Activated CD8-positive, alpha-beta memory T cell treated with anti-CD3 and anti-CD28 coated beads for 1 hour (primary cell): ENCODE measurements around the gene TNRC18.

Experiments used
- DNase-seq, 2 donors: peaks; one replicate each; pipeline ENCODE4 v3.0.0-alpha.2; 2020; ENCODE audit warnings: low read depth in 1 of 2; ENCODE audit errors: extremely low read depth in 1 of 2

TNRC18 gene

DNA sequence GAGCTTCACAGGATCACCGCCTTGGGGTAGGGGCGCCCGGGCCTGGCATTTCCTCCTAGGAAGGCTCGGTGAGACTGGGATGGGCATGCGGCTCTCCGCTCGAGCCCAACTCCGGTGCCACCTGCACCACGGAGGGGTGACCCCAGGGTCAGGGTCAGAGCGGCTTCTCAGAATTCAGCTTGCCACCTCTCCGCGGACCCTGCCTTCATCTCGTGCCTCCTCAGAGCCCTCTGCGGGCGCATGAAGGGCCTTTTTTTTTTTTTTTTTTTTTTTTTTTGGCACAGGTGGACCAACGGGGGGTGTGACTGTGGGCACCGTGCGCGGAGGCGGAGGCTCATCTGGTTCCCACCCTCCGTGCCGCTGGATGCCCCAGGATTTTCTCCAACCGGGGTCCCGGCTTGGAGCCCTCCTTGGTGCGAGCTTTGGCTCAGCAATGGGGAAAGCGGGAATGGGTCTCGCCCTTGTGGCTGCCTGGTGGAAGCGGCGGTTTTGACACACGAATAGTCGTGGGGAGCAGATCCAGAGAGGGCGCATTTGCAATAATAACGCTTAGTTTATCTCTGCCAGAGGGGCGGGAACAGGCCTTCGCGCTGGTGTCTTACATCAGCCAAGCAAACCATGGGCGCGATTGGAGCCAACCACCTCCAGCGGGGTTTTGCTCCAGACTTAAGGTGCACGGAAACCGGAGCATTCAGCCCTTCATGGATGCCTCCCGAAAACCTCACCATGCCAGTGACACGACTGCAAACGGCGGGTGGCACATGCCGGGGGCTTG lies 5.0 kb upstream of the TNRC18 start:
- DNase-seq = no peak

DNA sequence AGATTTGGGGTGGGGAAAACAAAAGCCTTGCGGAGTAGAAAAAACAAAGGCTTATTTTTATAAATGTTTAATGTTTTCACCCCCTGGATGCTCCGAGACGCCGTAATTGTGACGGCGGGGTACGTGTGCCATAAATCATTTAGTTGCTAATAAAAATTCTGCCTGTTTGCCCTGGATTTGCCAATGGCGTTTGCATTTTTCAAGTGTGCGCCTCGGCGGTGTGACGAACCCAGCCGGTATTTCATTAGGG lies 2.5 kb upstream of the TNRC18 start:
- DNase-seq = no peak

DNA sequence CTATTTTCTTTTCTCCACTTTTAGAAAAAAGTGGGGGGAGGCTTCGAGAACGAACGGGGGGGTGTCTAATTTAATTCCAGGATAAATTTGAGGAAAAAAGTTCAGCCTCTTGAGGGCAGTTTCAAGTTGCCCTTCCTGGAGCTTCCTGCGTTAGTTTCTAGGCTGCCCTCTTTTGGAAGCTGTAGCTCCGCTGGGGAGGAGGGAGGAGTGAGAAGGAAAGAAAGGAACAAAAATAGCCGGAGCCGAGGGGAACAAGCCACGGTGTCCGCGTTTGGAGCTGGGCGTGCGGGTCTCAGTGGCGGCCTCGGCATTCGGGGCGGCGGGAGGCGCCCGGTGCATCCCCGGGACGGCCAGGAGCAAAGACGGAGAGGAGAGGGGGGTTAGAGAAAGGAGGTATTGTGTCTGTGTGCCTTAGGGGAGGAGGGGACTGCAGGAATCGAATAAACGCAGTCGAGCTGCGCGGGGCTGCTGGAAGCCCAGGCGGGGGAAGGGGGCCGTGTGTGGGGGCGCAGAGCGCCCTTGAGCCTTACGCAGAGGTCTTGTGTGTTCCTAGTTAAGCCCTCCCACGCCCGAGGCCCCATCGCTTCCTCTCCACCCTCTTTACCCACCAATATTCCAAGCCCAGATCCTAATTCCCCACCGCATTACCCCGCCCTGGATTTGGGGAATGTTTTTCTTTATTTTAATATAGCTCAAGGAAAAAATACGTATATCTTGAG lies 2.0 kb upstream of the TNRC18 start:
- DNase-seq = no peak

DNA sequence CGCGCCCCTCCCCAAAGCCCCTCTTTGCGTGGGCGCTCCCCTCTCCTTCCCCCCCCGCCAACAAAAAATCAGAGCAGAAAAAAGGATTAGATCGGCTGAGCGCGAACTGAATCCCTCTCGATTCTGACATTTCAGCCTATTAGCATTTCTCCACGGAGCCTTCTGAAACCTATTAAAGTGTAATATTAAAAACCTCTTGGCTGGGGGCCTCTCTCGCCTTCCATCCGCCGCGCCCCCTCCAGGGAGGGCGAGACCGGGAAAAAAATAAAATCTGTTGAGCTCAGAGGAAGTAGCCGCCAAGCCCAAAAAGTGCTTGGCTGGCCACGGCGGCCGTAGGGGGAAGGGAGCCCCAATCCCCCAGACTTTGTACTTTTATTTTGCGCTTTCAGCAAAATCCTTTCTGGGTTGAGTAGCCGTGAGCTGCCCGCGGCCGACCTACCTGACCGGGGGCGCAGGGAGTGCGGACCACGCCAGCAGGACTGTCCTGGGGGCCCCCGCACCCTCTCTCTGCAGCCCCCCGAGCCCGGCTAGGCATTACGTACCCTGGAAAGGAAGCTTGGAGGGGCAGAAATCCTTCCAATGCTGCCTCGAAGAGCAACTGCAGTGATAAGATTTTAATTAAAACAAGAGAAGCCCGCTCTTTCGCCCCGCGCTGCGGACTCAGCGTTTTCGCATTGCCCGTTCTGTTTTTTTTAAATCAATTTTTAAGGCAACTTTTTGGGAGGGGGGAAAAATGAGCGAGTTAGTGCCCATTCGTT lies 1.3 kb upstream of the TNRC18 start:
- no peak for DNase-seq

DNA sequence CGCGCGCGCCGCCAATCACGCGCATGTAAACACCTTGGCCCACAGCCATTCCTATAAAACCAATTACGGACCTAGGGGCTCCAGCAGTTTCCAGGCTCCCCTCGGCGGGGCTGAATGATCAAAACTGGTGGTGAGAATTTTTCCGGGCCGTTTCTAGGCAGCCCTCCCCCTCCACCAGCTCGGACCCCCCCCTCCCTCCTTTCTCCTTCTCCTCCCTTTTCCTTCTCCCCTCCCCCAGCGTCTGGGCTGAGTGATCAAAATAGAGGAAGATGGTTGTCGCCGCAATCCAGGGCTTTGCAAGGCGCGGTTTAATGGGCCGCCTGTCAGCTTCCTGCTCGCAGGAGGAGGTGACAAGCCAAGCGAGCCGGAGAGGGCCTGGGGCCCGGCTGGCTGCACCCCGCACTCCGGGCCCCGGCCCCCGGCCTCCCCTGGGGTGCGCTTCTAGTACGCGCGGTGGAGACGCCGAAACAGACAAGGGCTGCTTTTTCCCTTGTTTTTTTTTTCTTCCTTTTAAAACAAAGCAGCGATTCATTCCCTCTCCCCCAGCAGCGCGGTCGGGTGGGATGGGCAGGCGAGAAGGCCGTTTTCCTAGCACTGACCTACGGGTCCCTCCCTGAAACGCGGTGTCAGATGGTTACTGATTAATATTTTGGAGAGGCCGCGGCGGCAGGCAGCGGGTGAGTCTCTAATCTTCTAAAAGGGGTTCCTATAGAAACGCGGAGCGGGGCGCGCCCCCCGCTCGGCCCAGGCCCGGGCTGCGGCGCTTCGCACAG lies 528 bp upstream of the TNRC18 start:
- no peak for DNase-seq

DNA sequence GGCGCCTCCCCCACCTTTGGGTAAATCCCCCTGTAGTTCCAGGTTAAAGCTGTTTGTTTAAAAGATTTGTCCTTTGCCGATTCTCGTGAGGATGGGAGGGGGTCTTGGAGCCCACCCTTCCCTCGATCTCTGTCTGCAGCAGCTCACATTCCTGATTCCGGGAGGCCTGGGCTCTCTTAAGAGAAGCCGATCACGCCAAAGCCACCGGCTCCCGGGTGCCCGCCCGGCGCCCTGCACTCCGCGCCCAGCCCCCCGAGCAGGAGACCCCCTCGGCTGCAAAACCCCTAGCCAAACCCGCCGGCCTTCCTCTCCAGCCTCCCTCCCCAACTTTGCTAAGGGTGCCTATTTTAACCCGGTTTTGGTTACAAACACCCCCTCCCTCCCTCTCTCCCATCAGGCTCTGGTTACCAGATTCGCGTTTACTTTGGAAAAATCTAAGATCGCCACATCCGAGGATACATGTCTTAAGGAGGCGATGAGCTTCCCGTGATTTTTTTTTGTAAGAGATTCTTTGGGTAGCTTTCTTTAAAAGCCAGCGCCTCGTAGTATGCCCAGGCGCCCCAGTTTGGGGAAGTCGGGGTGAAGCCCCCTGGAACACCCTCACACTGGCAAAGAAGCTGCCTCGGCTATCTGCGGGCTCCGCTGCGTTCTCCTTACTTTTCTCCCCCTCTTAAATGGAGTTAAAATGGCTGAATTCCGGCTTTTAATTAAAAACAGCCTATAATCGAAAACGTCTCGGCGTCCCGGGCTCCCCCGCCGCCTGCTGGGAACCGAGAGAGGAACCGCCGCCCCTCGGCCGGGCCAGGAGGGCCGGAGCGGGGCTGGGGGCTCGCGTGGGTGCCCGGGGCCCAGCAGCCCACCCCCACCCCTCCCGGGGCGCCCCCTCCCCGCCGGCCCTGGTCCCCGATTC lies 983 bp downstream of the TNRC18 start:
- no peak for DNase-seq

DNA sequence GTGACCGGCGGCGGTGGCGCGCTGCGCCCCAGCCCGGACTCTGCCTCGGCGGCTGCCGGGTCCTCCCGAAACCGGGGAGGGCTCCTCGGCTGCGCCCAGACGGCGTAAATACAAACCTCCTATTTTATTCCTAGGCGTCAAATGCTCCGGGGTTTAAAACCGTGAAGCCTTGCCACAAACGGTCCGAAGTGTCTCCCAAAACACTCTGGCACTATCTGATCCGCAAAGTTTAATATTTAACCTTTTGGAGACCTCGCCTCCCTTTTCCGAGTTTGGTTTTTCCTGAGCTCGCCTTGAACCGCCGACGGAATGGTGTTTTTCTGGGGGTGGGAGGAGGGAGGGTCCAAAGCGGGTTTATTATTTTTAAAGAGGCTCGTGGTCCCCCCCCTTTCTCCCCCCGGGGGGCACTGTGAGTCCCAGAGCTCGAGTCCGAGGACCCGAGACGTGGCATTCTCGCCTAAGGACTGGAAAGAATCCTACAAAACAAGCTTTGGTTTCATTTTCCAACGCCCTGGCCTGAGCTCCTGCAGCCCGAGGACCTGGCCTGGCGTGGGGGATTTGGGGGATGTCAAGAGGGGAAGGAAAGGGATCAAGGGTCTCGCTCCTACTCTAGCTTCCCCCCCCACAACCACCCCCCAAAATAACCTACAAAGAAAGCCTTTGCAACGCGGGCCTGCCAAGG lies 1.8 kb downstream of the TNRC18 start:
- DNase-seq = no peak

DNA sequence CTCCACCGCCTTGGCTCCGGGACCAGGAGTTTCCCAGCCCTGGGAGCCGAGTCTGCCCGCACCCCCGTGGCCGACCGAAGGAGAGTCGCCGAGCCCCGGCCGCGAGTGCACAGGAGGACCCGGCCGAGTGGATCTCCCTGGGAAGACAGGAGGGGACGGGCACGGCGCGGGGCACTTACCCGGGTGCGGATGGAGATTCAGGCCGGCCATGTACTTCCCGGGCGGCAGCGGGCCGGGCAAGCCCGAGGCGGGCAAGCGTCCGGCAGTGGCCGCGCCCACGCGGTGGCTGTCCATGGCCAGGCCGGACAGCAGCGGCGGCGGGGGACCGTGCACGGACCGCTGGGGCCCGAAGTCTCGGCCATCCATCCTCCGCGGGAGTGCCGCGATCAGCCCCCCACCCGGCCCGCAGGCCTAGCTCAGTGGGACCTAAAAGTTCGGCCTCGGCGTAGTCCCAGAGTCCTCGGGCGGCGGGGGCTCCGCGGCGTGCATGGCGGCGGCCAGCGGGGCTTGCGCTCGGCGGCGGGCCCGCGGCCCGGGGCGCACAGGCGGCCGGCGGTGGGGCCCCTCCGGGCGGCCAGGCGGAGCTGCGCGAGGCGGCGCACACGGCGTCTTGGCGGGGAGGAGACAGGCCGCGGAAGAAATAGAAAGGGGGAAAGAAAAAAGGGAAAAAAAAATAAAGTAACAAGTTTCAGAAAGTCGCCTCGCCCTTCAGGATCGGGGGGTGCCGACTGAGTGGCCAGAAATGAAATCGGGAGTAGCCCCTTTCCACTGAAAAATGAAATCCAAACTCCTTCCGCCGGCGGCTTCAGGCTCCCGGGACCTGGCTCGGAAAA lies 2.5 kb downstream of the TNRC18 start:
- DNase-seq = no peak

DNA sequence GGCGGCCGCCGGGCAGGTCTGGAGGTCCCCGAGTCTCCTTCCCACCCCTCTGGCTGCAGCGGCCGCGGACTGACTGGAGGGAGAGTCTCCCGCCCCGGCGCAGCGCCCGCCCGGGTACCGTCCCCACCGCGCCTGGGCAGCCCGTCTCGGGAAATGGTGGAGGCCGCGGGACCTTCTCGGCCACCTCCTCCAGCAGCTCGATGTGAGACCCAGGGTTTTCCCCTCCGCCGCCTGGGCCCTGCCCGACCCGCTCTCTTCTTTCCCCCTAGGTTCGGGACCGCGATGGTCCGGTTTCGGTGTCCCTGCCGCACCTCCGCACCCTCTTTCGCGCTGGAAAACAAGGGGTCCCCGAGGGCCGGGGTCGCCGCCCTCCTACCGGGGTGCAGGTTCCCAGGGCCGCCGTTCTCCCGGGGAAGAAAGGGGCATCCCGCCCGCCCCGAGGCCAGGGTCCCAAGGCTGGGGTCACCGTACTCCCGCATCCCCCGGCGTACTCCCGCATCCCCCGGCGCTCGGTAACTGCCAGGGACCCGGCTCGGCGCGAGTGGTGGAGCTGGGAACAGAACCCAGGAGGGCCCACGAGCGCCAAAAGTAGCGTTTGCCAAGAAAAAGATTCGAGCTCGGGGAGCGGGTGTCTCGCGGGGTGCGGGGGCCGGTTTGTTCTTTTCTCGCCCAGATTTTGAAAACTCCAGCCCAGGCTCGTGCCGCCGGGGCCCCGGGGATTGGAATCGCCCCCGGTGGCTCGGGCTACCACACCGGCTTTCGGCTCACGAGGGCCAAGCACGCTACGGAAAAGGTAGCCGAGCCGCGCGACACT lies 3.4 kb downstream of the TNRC18 start:
- no peak for DNase-seq

DNA sequence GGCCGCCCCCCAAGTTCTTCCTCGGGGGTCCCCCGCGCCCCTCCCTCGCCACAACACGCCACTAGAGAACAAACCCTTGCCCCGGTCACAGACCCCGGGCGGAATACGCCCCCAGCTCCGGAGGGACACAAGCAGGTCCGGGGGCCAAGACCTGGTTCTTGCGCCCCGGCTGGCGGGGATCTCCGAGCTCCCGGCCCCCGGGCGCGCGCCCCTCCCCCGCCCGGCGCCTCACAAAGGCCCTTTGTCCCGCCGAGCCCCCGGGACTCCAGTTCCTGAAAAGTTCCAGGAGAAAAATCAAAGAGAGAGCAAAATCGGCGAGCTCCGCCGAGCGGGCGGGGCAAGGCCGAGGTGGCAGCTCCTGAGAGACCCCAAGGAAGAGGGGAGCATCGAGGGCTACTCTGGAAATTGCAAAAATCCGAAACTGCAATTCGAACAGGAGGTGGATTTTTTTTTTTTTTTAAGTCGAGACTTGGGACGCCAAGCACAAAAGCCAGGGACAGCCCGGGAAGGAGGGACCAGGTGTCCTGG lies 4.0 kb downstream of the TNRC18 start:
- DNase-seq = no peak

DNA sequence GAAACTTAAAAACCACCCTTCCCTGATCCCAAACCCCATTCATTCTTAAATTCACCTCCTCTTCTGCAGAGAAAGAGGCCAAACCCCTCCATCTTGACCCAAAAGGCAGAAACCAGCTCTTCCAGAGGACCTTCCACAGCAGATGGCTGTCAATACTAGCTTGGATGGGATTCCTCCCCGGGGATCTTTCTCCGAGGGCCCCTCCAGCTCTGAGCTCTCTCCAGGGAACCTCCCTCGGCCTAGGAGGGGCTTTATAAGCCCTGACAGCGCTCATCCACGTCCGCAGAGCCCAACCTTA lies 5.4 kb downstream of the TNRC18 start:
- DNase-seq = no peak

DNA sequence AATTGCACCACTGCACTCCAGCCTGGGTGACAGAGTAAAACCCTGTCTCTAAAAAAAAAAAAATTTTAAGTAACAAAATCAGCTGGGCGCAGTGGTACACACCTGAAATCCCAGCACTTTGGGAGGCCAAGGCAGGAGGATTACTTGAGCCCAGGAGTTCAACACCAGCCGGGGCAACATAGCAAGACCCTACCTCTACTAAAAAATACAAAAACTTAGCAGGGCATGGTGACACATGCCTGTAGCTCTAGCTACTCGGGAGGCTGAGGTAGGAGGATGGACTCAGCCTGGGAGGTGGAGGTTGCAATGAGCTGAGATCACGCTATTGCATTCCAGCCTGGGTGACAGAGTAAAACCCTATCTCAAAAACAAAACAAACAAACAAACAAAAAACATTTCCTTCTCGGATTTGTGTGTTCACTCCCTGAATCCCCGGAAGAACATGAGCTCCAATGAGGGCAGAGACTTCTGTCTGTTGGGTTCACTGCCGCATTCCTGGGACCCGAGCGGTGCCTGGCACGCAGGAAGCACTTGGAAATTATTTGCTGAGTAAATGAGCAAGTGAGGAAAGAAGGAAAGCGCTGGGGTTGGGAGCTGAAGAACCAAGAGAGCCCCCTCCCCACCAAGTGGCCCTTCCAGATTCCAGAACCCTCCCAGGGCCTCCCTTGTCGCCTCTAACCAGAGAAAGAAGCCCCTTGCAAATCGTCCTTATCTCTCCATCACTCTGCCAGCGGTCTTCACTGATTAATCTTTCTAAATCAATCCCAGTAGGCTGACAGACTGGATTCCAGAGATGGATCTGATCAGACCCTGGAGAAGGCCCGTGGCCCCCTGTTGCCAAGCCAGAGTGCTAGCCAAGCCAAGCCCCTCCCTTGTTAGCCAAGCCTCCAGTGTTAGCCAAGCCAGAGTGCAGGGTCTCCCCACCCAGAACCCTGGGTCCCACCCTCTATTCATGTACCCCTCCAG lies 6.2 kb downstream of the TNRC18 start:
- DNase-seq = no peak

DNA sequence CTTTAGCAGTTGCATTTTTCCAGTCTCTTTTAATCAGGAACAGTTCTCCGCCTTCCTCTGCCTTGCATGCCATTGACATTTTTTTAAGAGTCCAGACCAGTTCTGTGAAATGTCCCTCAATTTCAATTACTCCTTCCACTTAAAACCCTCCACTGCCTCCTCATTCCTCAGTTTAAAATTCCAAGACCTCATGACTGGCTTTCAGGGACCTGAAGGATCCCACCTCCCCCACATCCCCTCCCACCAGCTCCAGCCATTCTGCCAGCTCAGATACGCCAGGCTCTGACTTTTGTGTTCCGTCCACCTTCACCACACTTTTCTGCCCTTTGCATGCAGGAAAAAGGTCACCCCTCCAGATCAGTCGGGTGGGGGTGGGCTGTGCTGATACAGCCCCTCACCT lies 8.7 kb downstream of the TNRC18 start:
- no peak for DNase-seq

DNA sequence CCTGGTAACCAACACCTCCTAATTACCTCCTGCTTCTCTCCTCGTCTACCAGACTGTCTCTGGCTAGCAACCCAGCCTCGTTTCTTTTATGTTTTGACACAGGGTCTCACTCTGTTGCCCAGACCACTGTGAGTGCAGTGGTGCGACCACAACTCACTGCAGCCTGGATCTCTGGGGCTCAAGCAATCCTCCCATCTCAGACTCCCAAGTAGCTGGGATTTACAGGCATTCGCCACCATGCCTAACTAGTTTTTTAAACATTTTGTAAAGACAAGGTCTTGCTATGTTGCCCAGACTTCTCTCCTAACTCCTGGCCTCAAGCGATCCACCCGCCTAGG lies 10.2 kb downstream of the TNRC18 start:
- DNase-seq = no peak

DNA sequence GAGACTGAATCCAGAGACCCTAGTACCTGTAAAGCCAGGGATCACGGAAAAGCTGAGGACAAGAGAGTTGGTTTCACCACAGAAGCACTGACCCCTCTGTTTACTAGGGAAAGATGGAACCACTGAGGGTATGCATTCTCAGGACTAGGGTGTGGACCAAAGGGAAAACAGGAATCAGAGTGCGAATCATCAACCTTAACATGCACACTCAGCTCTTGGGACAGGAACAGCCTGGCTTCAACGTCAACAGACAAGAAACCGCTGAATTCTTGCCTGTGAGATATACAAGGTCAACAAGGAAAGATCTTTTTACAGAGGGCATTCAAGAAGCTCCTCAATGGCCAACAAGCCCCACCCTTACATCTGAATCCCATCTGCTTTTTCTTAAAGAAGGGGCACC lies 14.9 kb downstream of the TNRC18 start:
- DNase-seq = no peak

DNA sequence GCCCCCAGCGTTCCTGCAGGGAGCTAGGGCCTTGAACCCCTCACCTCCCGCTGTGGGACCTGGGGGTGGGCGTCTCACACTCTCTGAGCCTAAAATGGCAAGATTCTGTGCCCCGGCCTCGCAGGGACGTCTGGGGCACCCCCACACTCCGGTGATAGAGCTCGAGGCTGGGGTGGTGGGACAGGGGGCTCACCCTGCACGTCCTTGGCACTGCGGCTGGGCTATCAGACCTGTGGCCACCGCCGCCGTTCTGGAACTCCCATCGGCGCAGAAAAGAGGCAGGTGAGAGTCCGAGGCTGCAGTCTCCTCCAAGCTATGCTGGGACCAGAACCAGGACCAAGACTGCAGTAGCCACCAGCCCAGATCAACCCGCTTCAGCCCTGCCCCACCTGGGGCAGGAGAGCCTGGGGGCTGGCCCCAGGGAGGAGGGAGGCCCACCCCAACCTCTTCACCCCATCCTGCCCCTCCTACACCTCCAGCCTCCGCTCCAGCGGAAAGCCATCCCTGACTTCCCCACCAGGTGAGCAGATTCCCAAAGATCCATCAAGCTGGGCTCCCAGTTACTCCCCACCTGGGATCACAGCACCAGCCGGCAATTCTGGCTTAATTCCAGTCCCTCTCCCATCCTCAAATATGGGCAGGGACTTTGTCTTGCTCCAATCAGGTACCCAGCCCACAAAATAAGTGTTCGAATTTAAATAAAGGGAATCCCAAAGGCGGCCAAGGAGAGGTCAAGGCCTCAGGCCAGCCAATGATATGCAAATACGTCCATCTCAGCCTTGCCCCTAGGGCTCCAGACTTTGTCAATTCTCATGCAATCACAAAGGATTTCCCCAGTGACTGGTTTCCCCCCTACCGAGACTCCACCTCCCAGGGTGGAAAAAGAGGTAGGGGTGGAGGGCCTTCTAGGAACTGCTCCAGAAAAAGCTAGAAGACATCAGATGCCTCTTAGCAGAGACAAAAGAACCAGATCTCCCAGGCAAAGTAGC lies 16.4 kb downstream of the TNRC18 start:
- no peak for DNase-seq
